GM21447 (cell line): ENCODE measurements around the gene ADGRD1.

Source experiments
- ATAC-seq: cut with Tn5 transposase; IDR thresholded peaks from one replicate; pipeline ENCODE4 v1.9.1; 2021; ENCODE audit not compliant: unreplicated experiment

ADGRD1 gene

GRCh38 chr12:131187602-131188001, 233.9 kb downstream of the ADGRD1 start:
- no peak for ATAC-seq

- no peak for ATAC-seq
These were observed 234.7 kb downstream of the ADGRD1 start for GRCh38 chr12:131188131-131189050.

- ATAC-seq: no peak
These were observed 236.1 kb downstream of the ADGRD1 start for GRCh38 chr12:131189781-131190180.

- ATAC-seq: no peak
These were observed 237.3 kb downstream of the ADGRD1 start for GRCh38 chr12:131190965-131191364.
